Cerebellar cortex (tissue), 1 donor: ENCODE data around the gene ODAM.
"Not testable (repeated sequence)": the region's sequence is repeated elsewhere in the genome, so short reads cannot be mapped to it uniquely, and the experiment has no call there.

Source experiments
- DNase-seq: peaks from one replicate; pipeline ENCODE4 v3.0.0-alpha.2; 2015; ENCODE audit warnings: low spot score

ODAM gene

GRCh38 chr4:70221818-70222217, 26.3 kb downstream of the ODAM start:
- not testable (repeated sequence) for DNase-seq

- DNase-seq = no peak
Observed at GRCh38 chr4:70225824-70226223, 30.3 kb downstream of the ODAM start, which contains the start of gene FDCSP. TSS of gene FDCSP (plus strand) at chr4:70226124. CDS start at chr4:70231195, 5,071 bp downstream.

- no peak for DNase-seq
Observed at GRCh38 chr4:70236125-70236524, 40.6 kb downstream of the ODAM start.

GRCh38 chr4:70239131-70239883, 43.8 kb downstream of the ODAM start:
- DNase-seq = no peak

GRCh38 chr4:70239884-70240591, 44.5 kb downstream of the ODAM start:
- no peak for DNase-seq

GRCh38 chr4:70242297-70242696, 46.8 kb downstream of the ODAM start, which contains the start of gene CSN3:
TSS of gene CSN3 (plus strand) at chr4:70242597. CDS start at chr4:70244820, 2,223 bp downstream.
- DNase-seq = not testable (repeated sequence)

- DNase-seq = no peak
Observed at GRCh38 chr4:70243091-70243490, 47.6 kb downstream of the ODAM start.

- DNase-seq = no peak
Observed at GRCh38 chr4:70251250-70251944, 55.9 kb downstream of the ODAM start.

- DNase-seq = no peak
Observed at GRCh38 chr4:70251945-70252277, 56.4 kb downstream of the ODAM start.
